Bronchial epithelial cell (primary cell): ENCODE measurements around the gene SCYL2. TPM values are rescaled to one million over a fixed set of nuclear protein-coding genes. Genes with fewer than 3 reads are reported as not detected.
"Not testable (repeated sequence)": the region's sequence is repeated elsewhere in the genome, so short reads cannot be mapped to it uniquely, and the experiment has no call there.

Experiments
- DNase-seq: peaks from one replicate; pipeline ENCODE4 v3.0.0-alpha.2; 2010; ENCODE audit warnings: low read depth
- FAIRE-seq: peaks from 2 replicates; lab custom pipeline; 2011; peaks lifted over from hg19 to GRCh38; lab: Jason Lieb, UNC
- H3K27me3 ChIP-seq: 2 replicates; pipeline ENCODE4 v1.5.1; 2011; ENCODE audit warnings: low read length; ENCODE audit not compliant: control insufficient read depth, insufficient read depth
- H3K36me3 ChIP-seq: 2 replicates; pipeline ENCODE4 v1.5.1; 2011; ENCODE audit warnings: low read length; ENCODE audit not compliant: control insufficient read depth, insufficient read depth
- H3K4me3 ChIP-seq: 2 replicates; pipeline ENCODE4 v1.5.1; 2011; ENCODE audit warnings: mild to moderate bottlenecking, low read depth, low read length, control low read depth
- CTCF ChIP-seq: IDR thresholded peaks from 2 replicates; pipeline ENCODE4 v1.5.1; 2011; ENCODE audit warnings: mild to moderate bottlenecking, moderate library complexity, low read length, control low read depth, inconsistent platforms; ENCODE audit not compliant: insufficient read depth, severe bottlenecking
- total RNA-seq: library from RNA; depleted of rRNA; stranded (reverse); fragments of >200 nt; gene quantifications from 2 replicates; pipeline ENCODE4 v1.2.1, GENCODE V29; 2014

The SCYL2 gene
- 29.5 and 49.7 TPM in 2 replicates for total RNA-seq

GRCh38 chr12:100266835-100267602, at the start of gene SCYL2, which contains the start of gene DEPDC4:
Gene SCYL2 (plus strand): TSS chr12:100267177. CDS start chr12:100282971, 15,794 bp downstream.
Gene DEPDC4 (minus strand): TSS chr12:100267079. CDS start chr12:100267076, 3 bp downstream.
- DNase-seq (peak; percentile 92), FAIRE-seq (no peak)
- TF ChIP-seq CTCF = no peak

GRCh38 chr12:100219328-100220109, 47.5 kb upstream of the SCYL2 start:
- H3K27me3 ChIP-seq = no peaks in the 10 kb centered on the region
- TF ChIP-seq CTCF = no peak
- H3K4me3 ChIP-seq = no peak overlapping the region
- FAIRE-seq (no peak), DNase-seq (no peak)
- peaks cover 1% of the 10 kb centered on the region for H3K36me3 ChIP-seq

More at GRCh38 chr12:100266835-100267602, at the start of gene SCYL2, which contains the start of gene DEPDC4:
- no peaks in the 10 kb centered on the region for H3K27me3 ChIP-seq
- H3K36me3 ChIP-seq = no peaks in the 10 kb centered on the region
- H3K4me3 ChIP-seq = peak within 1 kb of the TSS; percentile 75

- Histone ChIP-seq H3K36me3 (no peaks in the 10 kb centered on the region), H3K27me3 (no peaks in the 10 kb centered on the region), H3K4me3 (no peak overlapping the region)
- no peak for TF ChIP-seq CTCF
- DNase-seq = peak; percentile 15
- no peak for FAIRE-seq
These were observed 45.5 kb upstream of the SCYL2 start for GRCh38 chr12:100221523-100221922.

GRCh38 chr12:100222173-100222572, 44.8 kb upstream of the SCYL2 start:
- H3K36me3 ChIP-seq, DNase-seq, H3K4me3 ChIP-seq, H3K27me3 ChIP-seq, FAIRE-seq: not testable (repeated sequence)

GRCh38 chr12:100225491-100225890, 41.5 kb upstream of the SCYL2 start:
- TF ChIP-seq CTCF = no peak
- Histone ChIP-seq H3K36me3 (no peaks in the 10 kb centered on the region), H3K4me3 (no peak overlapping the region), H3K27me3 (no peaks in the 10 kb centered on the region)
- DNase-seq = peak; percentile 93
- FAIRE-seq = no peak

- FAIRE-seq (no peak), DNase-seq (peak; percentile 65)
- Histone ChIP-seq H3K27me3 (no peaks in the 10 kb centered on the region), H3K36me3 (no peaks in the 10 kb centered on the region), H3K4me3 (no peak overlapping the region)
- peak; percentile 21 for TF ChIP-seq CTCF
These were observed 37.8 kb upstream of the SCYL2 start for GRCh38 chr12:100229036-100229635.
